WTC11 (cell line): ENCODE results near the gene UPF2. TPM values are rescaled to one million over a fixed set of nuclear protein-coding genes. Genes with fewer than 3 reads are reported as not detected.

Source experiments
- ATAC-seq: fragments of 200-7000 bp; cut with Tn5 transposase; 2 replicates; pipeline ENCODE4 v1.10.0; 2021; ENCODE audit warnings: mild to moderate bottlenecking, moderate library complexity
- CTCF ChIA-PET: fragments of 300-600 bp; sonication (Branson Sonifier 250); formaldehyde crosslinking; loops from one replicate; lab custom pipeline; 2021; ENCODE audit warnings: antibody characterized with exemption; lab: Charles Lee
- POLR2A ChIA-PET: fragments of 350-600 bp; sonication (Branson Sonifier 250); formaldehyde crosslinking; loops from one replicate; lab custom pipeline; 2021; ENCODE audit warnings: antibody characterized with exemption; lab: Charles Lee
- DNase-seq: peaks from one replicate; pipeline ENCODE4 v3.0.0; 2021; ENCODE audit warnings: low spot score
- H3K27ac Mint-ChIP-seq: 2 replicates; pipeline ENCODE4 v1.8.0; 2021; ENCODE audit warnings: mixed read lengths
- H3K27me3 Mint-ChIP-seq: 2 replicates; pipeline ENCODE4 v1.8.0; 2021; ENCODE audit warnings: low read depth, mild to moderate bottlenecking, moderate library complexity, mixed read lengths
- H3K36me3 Mint-ChIP-seq: 2 replicates; pipeline ENCODE4 v1.8.0; 2021; ENCODE audit warnings: mixed read lengths
- H3K4me1 Mint-ChIP-seq: 2 replicates; pipeline ENCODE4 v1.8.0; 2022; ENCODE audit warnings: mixed read lengths
- H3K4me3 Mint-ChIP-seq: 2 replicates; pipeline ENCODE4 v1.8.0; 2021; ENCODE audit warnings: mild to moderate bottlenecking, moderate library complexity, mixed read lengths
- H3K9me3 Mint-ChIP-seq: 2 replicates; pipeline ENCODE4 v1.8.0; 2021; ENCODE audit warnings: mixed read lengths
- ESRRA ChIP-seq: sonication (generic); formaldehyde crosslinking; IDR thresholded peaks from 2 replicates; pipeline ENCODE4 v1.8.1; 2022; ENCODE audit warnings: mild to moderate bottlenecking, missing genetic modification reagents, borderline replicate concordance
- JUN ChIP-seq: sonication (generic); formaldehyde crosslinking; IDR thresholded peaks from 2 replicates; pipeline ENCODE4 v1.8.0; 2023; ENCODE audit warnings: mild to moderate bottlenecking, missing genetic modification reagents
- MXD4 ChIP-seq: fragments of 250-450 bp; sonication (Bioruptor Pico); IDR thresholded peaks from 2 replicates; pipeline ENCODE4 v1.8.0; 2021; ENCODE audit warnings: mild to moderate bottlenecking, moderate library complexity, borderline replicate concordance
- OVOL2 ChIP-seq: fragments of 250-450 bp; sonication (Bioruptor Pico); IDR thresholded peaks from 2 replicates; pipeline ENCODE4 v1.9.0; 2021; ENCODE audit warnings: mild to moderate bottlenecking, borderline replicate concordance
- RORB ChIP-seq: fragments of 250-450 bp; sonication (Bioruptor Pico); IDR thresholded peaks from 2 replicates; pipeline ENCODE4 v1.9.0; 2021; ENCODE audit warnings: mild to moderate bottlenecking
- TP53 ChIP-seq: sonication (generic); formaldehyde crosslinking; IDR thresholded peaks from 2 replicates; pipeline ENCODE4 v1.8.1; 2023; ENCODE audit warnings: mild to moderate bottlenecking, missing genetic modification reagents
- ZNF219 ChIP-seq: sonication (generic); formaldehyde crosslinking; IDR thresholded peaks from 2 replicates; pipeline ENCODE4 v1.8.0; 2023; ENCODE audit warnings: missing genetic modification reagents, mild to moderate bottlenecking, borderline replicate concordance
- ZNF671 ChIP-seq: fragments of 250-450 bp; sonication (Bioruptor Pico); IDR thresholded peaks from 2 replicates; pipeline ENCODE4 v1.8.0; 2021; ENCODE audit warnings: mild to moderate bottlenecking
- total RNA-seq: library from RNA; stranded (reverse); gene quantifications from 3 replicates; pipeline ENCODE4 v1.2.3, GENCODE V29; 2021
- TF ChIP-seq, protein P1 (sequence below): sonication (generic); formaldehyde crosslinking; IDR thresholded peaks from 2 replicates; pipeline ENCODE4 v1.8.1; 2023; ENCODE audit warnings: mild to moderate bottlenecking, missing genetic modification reagents, moderate library complexity
- TF ChIP-seq, protein P2 (sequence below): fragments of 250-450 bp; sonication (Bioruptor Pico); IDR thresholded peaks from 2 replicates; pipeline ENCODE4 v2.1.2; 2022; ENCODE audit warnings: mild to moderate bottlenecking, moderate library complexity
- TF ChIP-seq, protein P3 (sequence below): sonication (generic); formaldehyde crosslinking; IDR thresholded peaks from 2 replicates; pipeline ENCODE4 v1.8.1; 2023; ENCODE audit warnings: mild to moderate bottlenecking, missing genetic modification reagents
- TF ChIP-seq, protein P4 (sequence below): sonication (generic); formaldehyde crosslinking; IDR thresholded peaks from 2 replicates; pipeline ENCODE4 v1.8.0; 2022; ENCODE audit warnings: mild to moderate bottlenecking, missing genetic modification reagents
- TF ChIP-seq, protein P5 (sequence below): fragments of 250-450 bp; sonication (Bioruptor Pico); IDR thresholded peaks from 2 replicates; pipeline ENCODE4 v1.9.0; 2021; ENCODE audit warnings: mild to moderate bottlenecking
- TF ChIP-seq, protein P6 (sequence below): fragments of 200-600 bp; IDR thresholded peaks from 2 replicates; pipeline ENCODE4 v1.8.0; 2022; ENCODE audit warnings: antibody characterized with exemption
- TF ChIP-seq, protein P7 (sequence below): sonication (generic); formaldehyde crosslinking; IDR thresholded peaks from 2 replicates; pipeline ENCODE4 v1.8.1; 2022; ENCODE audit warnings: mild to moderate bottlenecking, moderate library complexity, missing genetic modification reagents
- TF ChIP-seq, protein P8 (sequence below): sonication (generic); formaldehyde crosslinking; IDR thresholded peaks from 2 replicates; pipeline ENCODE4 v1.8.1; 2023; ENCODE audit warnings: mild to moderate bottlenecking, missing genetic modification reagents, borderline replicate concordance

The UPF2 gene
- total RNA-seq, 1 experiment from 2014 or later, result 24.3 TPM

DNA sequence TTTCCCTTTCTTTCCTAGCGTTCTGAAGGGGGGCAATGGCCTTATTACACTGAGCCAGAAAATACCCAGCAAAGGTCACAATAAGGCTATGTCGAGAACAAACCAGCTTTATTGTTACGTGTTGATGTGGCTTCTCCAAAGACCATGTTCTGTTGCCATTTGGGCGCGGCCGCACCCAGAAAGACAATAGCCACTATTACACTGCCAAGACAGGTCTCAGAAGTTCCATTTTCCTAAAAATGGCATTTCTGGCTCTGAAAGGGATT lies 141.6 kb downstream of the UPF2 start (continued):
- TF ChIP-seq, protein P1, sequence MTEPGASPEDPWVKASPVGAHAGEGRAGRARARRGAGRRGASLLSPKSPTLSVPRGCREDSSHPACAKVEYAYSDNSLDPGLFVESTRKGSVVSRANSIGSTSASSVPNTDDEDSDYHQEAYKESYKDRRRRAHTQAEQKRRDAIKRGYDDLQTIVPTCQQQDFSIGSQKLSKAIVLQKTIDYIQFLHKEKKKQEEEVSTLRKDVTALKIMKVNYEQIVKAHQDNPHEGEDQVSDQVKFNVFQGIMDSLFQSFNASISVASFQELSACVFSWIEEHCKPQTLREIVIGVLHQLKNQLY (CRISPR knock-in tag), result no peak
- no peak for TF ChIP-seq JUN (CRISPR knock-in tag)
- TF ChIP-seq, protein P2, sequence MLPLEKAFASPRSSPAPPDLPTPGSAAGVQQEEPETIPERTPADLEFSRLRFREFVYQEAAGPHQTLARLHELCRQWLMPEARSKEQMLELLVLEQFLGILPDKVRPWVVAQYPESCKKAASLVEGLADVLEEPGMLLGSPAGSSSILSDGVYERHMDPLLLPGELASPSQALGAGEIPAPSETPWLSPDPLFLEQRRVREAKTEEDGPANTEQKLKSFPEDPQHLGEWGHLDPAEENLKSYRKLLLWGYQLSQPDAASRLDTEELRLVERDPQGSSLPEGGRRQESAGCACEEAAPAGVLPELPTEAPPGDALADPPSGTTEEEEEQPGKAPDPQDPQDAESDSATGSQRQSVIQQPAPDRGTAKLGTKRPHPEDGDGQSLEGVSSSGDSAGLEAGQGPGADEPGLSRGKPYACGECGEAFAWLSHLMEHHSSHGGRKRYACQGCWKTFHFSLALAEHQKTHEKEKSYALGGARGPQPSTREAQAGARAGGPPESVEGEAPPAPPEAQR (CRISPR knock-in tag), result no peak
- TF ChIP-seq, protein P3, sequence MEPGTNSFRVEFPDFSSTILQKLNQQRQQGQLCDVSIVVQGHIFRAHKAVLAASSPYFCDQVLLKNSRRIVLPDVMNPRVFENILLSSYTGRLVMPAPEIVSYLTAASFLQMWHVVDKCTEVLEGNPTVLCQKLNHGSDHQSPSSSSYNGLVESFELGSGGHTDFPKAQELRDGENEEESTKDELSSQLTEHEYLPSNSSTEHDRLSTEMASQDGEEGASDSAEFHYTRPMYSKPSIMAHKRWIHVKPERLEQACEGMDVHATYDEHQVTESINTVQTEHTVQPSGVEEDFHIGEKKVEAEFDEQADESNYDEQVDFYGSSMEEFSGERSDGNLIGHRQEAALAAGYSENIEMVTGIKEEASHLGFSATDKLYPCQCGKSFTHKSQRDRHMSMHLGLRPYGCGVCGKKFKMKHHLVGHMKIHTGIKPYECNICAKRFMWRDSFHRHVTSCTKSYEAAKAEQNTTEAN, result no peak
- TF ChIP-seq, protein P4, sequence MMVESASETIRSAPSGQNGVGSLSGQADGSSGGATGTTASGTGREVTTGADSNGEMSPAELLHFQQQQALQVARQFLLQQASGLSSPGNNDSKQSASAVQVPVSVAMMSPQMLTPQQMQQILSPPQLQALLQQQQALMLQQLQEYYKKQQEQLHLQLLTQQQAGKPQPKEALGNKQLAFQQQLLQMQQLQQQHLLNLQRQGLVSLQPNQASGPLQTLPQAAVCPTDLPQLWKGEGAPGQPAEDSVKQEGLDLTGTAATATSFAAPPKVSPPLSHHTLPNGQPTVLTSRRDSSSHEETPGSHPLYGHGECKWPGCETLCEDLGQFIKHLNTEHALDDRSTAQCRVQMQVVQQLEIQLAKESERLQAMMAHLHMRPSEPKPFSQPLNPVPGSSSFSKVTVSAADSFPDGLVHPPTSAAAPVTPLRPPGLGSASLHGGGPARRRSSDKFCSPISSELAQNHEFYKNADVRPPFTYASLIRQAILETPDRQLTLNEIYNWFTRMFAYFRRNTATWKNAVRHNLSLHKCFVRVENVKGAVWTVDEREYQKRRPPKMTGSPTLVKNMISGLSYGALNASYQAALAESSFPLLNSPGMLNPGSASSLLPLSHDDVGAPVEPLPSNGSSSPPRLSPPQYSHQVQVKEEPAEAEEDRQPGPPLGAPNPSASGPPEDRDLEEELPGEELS (CRISPR knock-in tag), result no peak
- TF ChIP-seq, protein P5, sequence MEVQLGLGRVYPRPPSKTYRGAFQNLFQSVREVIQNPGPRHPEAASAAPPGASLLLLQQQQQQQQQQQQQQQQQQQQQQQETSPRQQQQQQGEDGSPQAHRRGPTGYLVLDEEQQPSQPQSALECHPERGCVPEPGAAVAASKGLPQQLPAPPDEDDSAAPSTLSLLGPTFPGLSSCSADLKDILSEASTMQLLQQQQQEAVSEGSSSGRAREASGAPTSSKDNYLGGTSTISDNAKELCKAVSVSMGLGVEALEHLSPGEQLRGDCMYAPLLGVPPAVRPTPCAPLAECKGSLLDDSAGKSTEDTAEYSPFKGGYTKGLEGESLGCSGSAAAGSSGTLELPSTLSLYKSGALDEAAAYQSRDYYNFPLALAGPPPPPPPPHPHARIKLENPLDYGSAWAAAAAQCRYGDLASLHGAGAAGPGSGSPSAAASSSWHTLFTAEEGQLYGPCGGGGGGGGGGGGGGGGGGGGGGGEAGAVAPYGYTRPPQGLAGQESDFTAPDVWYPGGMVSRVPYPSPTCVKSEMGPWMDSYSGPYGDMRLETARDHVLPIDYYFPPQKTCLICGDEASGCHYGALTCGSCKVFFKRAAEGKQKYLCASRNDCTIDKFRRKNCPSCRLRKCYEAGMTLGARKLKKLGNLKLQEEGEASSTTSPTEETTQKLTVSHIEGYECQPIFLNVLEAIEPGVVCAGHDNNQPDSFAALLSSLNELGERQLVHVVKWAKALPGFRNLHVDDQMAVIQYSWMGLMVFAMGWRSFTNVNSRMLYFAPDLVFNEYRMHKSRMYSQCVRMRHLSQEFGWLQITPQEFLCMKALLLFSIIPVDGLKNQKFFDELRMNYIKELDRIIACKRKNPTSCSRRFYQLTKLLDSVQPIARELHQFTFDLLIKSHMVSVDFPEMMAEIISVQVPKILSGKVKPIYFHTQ (CRISPR knock-in tag), result no peak
- no peak for TF ChIP-seq ESRRA
- TF ChIP-seq ZNF671 (CRISPR knock-in tag), result no peak
- TF ChIP-seq OVOL2 (CRISPR knock-in tag), result no peak

DNA sequence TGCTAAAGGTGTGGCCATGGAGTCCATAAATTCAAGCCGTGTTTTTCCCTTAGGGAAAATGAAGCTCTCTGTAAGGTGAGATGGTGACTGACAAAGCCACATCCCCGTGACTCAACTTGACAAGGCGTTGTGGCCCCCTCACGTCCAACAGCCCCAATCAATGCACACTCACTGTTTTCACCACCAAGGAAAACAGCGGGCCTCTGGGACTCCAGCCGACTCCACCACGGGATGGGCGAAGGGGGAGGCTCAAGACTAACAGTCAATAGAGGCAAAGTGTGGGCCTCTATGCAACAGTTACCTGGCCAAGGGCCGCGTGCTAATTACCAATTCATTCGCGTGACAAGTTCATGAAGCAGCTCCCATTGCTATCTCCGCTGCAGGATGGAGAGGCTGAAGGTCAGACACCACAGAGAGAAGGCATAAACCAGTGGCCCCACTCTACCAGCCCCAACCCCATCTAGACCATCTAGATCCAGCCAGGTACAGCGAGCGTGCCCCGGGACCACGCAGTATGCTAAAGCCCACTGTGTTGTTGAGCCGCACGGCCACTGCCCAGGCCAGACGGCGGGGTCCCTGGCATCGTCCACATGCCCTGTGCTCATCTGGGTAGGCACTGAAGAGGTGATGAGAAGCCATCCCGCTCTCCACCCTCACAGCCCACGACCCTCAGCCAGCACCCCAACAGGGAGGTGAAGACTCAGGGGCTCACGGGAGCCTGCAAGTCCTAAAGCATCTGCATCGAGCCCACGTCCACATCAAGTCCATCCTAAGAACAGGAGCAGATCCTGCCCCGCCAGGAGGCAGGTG lies 143.3 kb downstream of the UPF2 start:
- no peaks in the 10 kb centered on the region for H3K27me3 Mint-ChIP-seq
- ATAC-seq, result no peak
- DNase-seq, result no peak
- no peak overlapping the region for H3K4me3 Mint-ChIP-seq
- no peaks in the 10 kb centered on the region for H3K36me3 Mint-ChIP-seq
- POLR2A ChIA-PET, result no interaction called here
- H3K27ac Mint-ChIP-seq, result no peak overlapping the region
- H3K9me3 Mint-ChIP-seq, result no peaks in the 10 kb centered on the region
- CTCF ChIA-PET, result no interaction called here
- peaks cover 11% of the 10 kb centered on the region for H3K4me1 Mint-ChIP-seq
- TF ChIP-seq, protein P2 (CRISPR knock-in tag), result no peak
- TF ChIP-seq TP53 (CRISPR knock-in tag), result no peak
- no peak for TF ChIP-seq RORB (CRISPR knock-in tag)
- TF ChIP-seq, protein P6, sequence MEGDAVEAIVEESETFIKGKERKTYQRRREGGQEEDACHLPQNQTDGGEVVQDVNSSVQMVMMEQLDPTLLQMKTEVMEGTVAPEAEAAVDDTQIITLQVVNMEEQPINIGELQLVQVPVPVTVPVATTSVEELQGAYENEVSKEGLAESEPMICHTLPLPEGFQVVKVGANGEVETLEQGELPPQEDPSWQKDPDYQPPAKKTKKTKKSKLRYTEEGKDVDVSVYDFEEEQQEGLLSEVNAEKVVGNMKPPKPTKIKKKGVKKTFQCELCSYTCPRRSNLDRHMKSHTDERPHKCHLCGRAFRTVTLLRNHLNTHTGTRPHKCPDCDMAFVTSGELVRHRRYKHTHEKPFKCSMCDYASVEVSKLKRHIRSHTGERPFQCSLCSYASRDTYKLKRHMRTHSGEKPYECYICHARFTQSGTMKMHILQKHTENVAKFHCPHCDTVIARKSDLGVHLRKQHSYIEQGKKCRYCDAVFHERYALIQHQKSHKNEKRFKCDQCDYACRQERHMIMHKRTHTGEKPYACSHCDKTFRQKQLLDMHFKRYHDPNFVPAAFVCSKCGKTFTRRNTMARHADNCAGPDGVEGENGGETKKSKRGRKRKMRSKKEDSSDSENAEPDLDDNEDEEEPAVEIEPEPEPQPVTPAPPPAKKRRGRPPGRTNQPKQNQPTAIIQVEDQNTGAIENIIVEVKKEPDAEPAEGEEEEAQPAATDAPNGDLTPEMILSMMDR, result no peak
- TF ChIP-seq ZNF219 (CRISPR knock-in tag), result no peak
- TF ChIP-seq, protein P7, sequence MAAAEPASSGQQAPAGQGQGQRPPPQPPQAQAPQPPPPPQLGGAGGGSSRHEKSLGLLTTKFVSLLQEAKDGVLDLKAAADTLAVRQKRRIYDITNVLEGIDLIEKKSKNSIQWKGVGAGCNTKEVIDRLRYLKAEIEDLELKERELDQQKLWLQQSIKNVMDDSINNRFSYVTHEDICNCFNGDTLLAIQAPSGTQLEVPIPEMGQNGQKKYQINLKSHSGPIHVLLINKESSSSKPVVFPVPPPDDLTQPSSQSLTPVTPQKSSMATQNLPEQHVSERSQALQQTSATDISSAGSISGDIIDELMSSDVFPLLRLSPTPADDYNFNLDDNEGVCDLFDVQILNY, result no peak
- TF ChIP-seq, protein P8, sequence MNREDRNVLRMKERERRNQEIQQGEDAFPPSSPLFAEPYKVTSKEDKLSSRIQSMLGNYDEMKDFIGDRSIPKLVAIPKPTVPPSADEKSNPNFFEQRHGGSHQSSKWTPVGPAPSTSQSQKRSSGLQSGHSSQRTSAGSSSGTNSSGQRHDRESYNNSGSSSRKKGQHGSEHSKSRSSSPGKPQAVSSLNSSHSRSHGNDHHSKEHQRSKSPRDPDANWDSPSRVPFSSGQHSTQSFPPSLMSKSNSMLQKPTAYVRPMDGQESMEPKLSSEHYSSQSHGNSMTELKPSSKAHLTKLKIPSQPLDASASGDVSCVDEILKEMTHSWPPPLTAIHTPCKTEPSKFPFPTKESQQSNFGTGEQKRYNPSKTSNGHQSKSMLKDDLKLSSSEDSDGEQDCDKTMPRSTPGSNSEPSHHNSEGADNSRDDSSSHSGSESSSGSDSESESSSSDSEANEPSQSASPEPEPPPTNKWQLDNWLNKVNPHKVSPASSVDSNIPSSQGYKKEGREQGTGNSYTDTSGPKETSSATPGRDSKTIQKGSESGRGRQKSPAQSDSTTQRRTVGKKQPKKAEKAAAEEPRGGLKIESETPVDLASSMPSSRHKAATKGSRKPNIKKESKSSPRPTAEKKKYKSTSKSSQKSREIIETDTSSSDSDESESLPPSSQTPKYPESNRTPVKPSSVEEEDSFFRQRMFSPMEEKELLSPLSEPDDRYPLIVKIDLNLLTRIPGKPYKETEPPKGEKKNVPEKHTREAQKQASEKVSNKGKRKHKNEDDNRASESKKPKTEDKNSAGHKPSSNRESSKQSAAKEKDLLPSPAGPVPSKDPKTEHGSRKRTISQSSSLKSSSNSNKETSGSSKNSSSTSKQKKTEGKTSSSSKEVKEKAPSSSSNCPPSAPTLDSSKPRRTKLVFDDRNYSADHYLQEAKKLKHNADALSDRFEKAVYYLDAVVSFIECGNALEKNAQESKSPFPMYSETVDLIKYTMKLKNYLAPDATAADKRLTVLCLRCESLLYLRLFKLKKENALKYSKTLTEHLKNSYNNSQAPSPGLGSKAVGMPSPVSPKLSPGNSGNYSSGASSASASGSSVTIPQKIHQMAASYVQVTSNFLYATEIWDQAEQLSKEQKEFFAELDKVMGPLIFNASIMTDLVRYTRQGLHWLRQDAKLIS, result no peak
- TF ChIP-seq MXD4, result no peak
